Astrocyte of the cerebellum (primary cell): Measurements from ENCODE around the gene LYSMD2.

ENCODE experiments used
- DNase-seq: peaks from one replicate; pipeline ENCODE4 v3.0.0-alpha.2; 2011; ENCODE audit warnings: low read depth
- H3K4me3 ChIP-seq: 2 replicates; pipeline ENCODE4 v1.5.1; 2011; ENCODE audit warnings: mild to moderate bottlenecking, low read depth, low read length, moderate library complexity
- in situ Hi-C: cut with HindIII; loops from 2 replicates; pipeline ENCODE4 v1.10.0; 2017; ENCODE audit warnings: low sequenced_read_pairs
- TF ChIP-seq, protein P1 (sequence below): IDR thresholded peaks from 2 replicates; pipeline ENCODE4 v1.5.1; 2012; ENCODE audit warnings: low read length, low read depth, moderate library complexity, mild to moderate bottlenecking; ENCODE audit errors: missing control alignments

Gene LYSMD2

DNA sequence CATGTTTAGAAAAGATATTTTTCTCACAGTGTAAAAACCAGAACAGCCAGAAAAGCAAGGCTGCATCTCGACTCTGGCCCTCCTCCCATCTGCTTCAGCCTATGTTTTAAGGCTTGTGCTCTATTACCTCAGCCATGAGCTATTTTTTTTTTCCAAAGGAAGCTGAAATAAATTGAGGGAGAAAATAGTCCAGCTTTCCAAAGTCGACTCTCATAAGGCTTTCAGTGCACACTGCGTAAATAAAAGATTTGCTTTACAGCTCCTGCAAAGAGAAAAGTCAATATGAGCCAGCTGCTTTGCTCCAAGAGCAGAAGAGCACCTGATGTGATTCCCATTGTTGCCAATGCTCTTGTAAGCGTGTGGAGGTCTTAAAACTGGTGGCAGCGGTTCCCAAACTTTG is 29.4 kb downstream of the LYSMD2 start:
- DNase-seq, result no peak
- in situ Hi-C loops, result no loop called here
- TF ChIP-seq, protein P1, sequence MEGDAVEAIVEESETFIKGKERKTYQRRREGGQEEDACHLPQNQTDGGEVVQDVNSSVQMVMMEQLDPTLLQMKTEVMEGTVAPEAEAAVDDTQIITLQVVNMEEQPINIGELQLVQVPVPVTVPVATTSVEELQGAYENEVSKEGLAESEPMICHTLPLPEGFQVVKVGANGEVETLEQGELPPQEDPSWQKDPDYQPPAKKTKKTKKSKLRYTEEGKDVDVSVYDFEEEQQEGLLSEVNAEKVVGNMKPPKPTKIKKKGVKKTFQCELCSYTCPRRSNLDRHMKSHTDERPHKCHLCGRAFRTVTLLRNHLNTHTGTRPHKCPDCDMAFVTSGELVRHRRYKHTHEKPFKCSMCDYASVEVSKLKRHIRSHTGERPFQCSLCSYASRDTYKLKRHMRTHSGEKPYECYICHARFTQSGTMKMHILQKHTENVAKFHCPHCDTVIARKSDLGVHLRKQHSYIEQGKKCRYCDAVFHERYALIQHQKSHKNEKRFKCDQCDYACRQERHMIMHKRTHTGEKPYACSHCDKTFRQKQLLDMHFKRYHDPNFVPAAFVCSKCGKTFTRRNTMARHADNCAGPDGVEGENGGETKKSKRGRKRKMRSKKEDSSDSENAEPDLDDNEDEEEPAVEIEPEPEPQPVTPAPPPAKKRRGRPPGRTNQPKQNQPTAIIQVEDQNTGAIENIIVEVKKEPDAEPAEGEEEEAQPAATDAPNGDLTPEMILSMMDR, result no peak
- no peak overlapping the region for H3K4me3 ChIP-seq

DNA sequence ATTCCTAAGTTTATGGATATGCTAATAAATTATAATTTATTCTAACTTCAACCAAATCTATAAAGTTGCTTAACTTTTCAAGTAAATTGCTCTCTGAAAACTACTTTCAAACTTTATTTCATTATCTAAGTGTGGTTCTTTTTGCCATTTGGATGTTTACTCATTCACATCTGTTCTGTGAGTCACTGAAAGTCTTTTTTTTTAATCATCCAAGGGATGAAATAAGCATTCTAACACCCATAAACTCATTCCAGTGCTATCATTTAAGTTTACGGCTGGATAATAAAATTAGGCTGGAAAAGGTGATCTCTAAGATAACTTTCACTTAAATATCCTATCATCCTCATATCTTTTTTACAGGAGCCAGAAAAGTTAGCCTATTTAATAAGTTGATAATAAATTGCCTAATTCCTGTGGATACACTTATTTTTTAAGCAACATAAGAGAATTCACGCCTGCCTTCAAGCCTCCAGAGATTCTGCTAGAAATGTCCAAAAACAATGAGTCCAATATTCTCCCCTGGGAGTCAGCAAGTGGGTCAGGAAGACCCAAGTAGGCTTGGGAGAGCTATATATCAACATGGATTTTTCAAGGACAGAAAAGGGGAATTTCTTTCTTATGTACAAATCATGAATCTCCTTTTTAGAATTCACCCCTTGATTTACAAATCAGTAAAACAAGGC is 30.4 kb downstream of the LYSMD2 start:
- H3K4me3 ChIP-seq, result no peak overlapping the region
- in situ Hi-C loops, result no loop called here
- DNase-seq, result no peak
- TF ChIP-seq, protein P1, result no peak

DNA sequence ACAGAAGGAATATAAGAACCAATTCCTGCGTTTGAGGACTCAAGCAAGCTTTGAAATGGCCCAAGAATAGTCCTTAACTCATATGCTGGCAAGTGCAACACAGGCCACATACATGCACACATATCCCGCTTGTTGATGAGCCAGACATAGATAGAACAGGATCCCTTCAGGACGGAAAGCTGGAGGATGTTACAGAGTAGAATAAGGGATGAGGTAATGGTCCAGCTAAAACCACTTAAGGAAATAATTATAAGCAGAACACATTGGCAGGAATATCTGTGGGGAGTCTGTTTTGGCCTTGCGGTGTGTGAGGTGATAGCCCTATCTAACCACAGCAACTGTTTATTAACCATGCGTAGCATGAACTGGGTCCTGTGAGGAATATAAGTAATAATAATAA is 31.2 kb downstream of the LYSMD2 start:
- no peak overlapping the region for H3K4me3 ChIP-seq
- in situ Hi-C loops, result no loop called here
- TF ChIP-seq, protein P1, result no peak
- no peak for DNase-seq

DNA sequence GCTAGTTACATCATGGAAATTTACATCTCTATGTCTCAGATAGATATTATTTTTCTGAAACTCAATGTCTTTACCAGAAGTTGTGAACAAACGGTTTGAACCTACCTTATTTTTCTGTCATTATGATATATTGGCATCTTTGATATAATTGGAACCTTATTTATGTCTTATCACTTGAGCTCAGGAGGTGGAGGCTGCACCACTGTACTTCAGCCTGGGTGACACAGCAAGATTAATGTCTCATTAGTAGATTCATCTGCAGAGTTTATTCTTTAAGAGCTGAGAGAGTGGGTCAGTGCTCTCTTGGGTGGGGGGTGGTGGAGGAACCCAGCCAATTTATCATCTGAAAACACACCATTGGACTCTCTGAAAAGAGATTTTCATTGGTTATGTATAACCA is 34.7 kb downstream of the LYSMD2 start:
- no peak for DNase-seq
- in situ Hi-C loops, result no loop called here
- no peak overlapping the region for H3K4me3 ChIP-seq
- TF ChIP-seq, protein P1, result no peak

DNA sequence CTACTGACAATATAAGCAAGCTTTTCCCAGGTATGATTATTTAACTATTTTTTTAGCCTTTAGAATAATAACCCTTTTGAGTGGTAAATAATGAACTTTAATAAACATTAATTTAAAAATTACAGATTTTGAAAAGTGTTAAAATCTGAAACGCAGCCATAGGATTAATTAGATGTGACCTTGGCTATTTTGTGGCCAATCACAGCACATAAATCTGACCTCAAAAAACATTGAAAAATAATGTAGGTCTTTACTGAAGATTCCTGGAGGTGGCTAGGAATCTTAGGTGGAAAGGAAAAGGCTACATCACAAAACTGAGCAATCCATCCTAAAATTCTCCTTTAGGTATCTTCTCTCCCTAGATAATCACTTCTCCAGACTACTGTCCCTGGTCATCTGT is 38.1 kb downstream of the LYSMD2 start:
- DNase-seq, result no peak
- in situ Hi-C loops, result no loop called here
- TF ChIP-seq, protein P1, result no peak
- H3K4me3 ChIP-seq, result no peak overlapping the region

DNA sequence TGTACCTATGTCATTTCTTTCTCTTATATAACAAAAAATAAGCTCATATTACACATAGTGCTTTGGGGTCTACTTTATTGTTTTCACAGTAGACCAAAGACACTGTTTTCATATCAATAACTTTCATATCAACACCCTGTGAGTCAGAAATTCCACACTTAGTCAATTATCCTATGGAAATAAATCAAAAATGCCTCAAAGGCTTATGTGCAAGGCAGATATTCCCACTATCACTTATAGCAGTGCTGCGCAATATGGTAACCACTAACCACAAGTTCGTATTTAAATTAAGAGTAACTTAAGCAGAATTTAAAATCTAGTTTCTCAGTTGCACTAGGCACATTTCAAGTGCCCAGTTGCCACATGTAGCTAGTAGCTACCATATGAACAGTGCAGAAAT is 40.3 kb downstream of the LYSMD2 start:
- no peak overlapping the region for H3K4me3 ChIP-seq
- TF ChIP-seq, protein P1, result no peak

More for the DNA sequence above, 40.3 kb downstream of the LYSMD2 start:
- DNase-seq, result no peak
- in situ Hi-C loops, result no loop called here
